Lung (tissue), 12 donors: ENCODE measurements around the gene COL4A1. TPM values are rescaled to one million over a fixed set of nuclear protein-coding genes. Genes with fewer than 3 reads are reported as not detected.
A peak's percentile ranks its signal among the peaks of the same experiment; 100 is the strongest.

Experiments used
- ATAC-seq: fragments of 200-7000 bp; cut with Tn5 transposase; one replicate; pipeline ENCODE4 v1.9.1; 2020; ENCODE audit warnings: moderate number of reproducible peaks; ENCODE audit not compliant: insufficient read depth, low FRiP score
- DNase-seq, 3 donors: peaks; one replicate each; pipeline ENCODE4 v3.0.0-alpha.2; 2013 to 2017
- H3K27ac ChIP-seq, 2 donors: one replicate each; pipeline ENCODE4 v1.5.1; 2013; ENCODE audit warnings: mild to moderate bottlenecking in 2 of 2, moderate library complexity in 2 of 2, control low read depth in 1 of 2, inconsistent platforms in 1 of 2, low read depth in 1 of 2, low read length in 1 of 2
- H3K27me3 ChIP-seq, 3 donors: one replicate each; pipeline ENCODE4 v1.5.1; 2013; ENCODE audit warnings: low read length in 2 of 3; ENCODE audit not compliant: control insufficient read depth in 3 of 3, insufficient read depth in 3 of 3
- H3K36me3 ChIP-seq, 4 donors: one replicate each; pipeline ENCODE4 v1.5.1; 2013; ENCODE audit warnings: low read length in 4 of 4, mild to moderate bottlenecking in 1 of 4, moderate library complexity in 1 of 4; ENCODE audit not compliant: control insufficient read depth in 4 of 4, insufficient read depth in 4 of 4
- H3K4me1 ChIP-seq, 5 donors: one replicate each; pipeline ENCODE4 v1.5.1; 2013; ENCODE audit warnings: low read length in 5 of 5, mild to moderate bottlenecking in 2 of 5, moderate library complexity in 1 of 5; ENCODE audit not compliant: control insufficient read depth in 5 of 5, insufficient read depth in 5 of 5
- H3K4me3 ChIP-seq: one replicate; pipeline ENCODE4 v1.5.1; 2013; ENCODE audit warnings: mild to moderate bottlenecking, control low read depth, moderate library complexity
- H3K9ac ChIP-seq, 2 donors: one replicate each; pipeline ENCODE4 v1.5.1; 2013; ENCODE audit warnings: low read length in 2 of 2, control low read depth in 1 of 2; ENCODE audit not compliant: insufficient read depth in 1 of 2
- H3K9me3 ChIP-seq, 4 donors: one replicate each; pipeline ENCODE4 v1.5.1; 2013; ENCODE audit warnings: low read length in 3 of 4, mild to moderate bottlenecking in 1 of 4, moderate library complexity in 1 of 4; ENCODE audit not compliant: control insufficient read depth in 4 of 4, insufficient read depth in 3 of 4
- CTCF ChIP-seq: IDR thresholded peaks from 2 replicates; pipeline ENCODE4 v1.5.1; 2012; ENCODE audit warnings: mild to moderate bottlenecking; ENCODE audit errors: control extremely low read depth, extremely low read depth
- WGBS, 2 donors: extraction: QIAGEN DNeasy Blood & Tissue Kit; methylation state at CpG; one replicate each; pipeline ENCODE4 v1.1.7; 2013; 5-methylcytosine and 5-hydroxymethylcytosine counted together
- polyA plus RNA-seq, 2 donors: library from polyadenylated mRNA; stranded (reverse); fragments of 200-250 nt; gene quantifications; one replicate each; pipeline ENCODE4 v1.2.1, GENCODE V29; 2013
- total RNA-seq, 2 donors: library from RNA; depleted of rRNA in 1 of 2; stranded (reverse); fragments of >200 nt in 1 of 2; gene quantifications; one replicate each; pipeline ENCODE4 v1.2.1, GENCODE V29; 2014 to 2021
- donor health status: control.
- donor health status: control.
- donor health status: Bipolar disorder and iron deficiency.
- donor health status: healthy.
- donor health status: DM: yes; HTN: yes; CAD: no.

The COL4A1 gene
- total and polyA plus RNA-seq, 4 donors, result 114 to 1,051 (median 318) TPM

GRCh38 chr13:110234532-110234931 is 72.4 kb downstream of the COL4A1 start:
- peaks cover 8 to 57% (median 42%) of the 10 kb centered on the region in 5 donors for H3K4me1 ChIP-seq
- H3K27ac ChIP-seq, result peak overlapping the region in 1 of 2 donors; percentile 85
- no peak for TF ChIP-seq CTCF
- DNase-seq (no peak), ATAC-seq (no peak)
- peaks cover 0 to 4% (median 2%) of the 10 kb centered on the region in 4 donors for H3K36me3 ChIP-seq
- WGBS, 2 donors, result 67 to 79% methylated on average over 7 of the region's 7 CpGs
- no peaks in the 10 kb centered on the region for H3K9me3 ChIP-seq
- no peak overlapping the region for H3K4me3 ChIP-seq
- no peak overlapping the region for H3K9ac ChIP-seq
- H3K27me3 ChIP-seq, result no peaks in the 10 kb centered on the region

GRCh38 chr13:110233951-110234280 is 73.0 kb downstream of the COL4A1 start:
- Histone ChIP-seq H3K9me3 (no peaks in the 10 kb centered on the region), H3K4me1 (peaks cover 8 to 51% (median 37%) of the 10 kb centered on the region in 5 donors), H3K9ac (no peak overlapping the region), H3K27ac (peak overlapping the region; percentile 55 to 85), H3K4me3 (no peak overlapping the region), H3K27me3 (no peaks in the 10 kb centered on the region), H3K36me3 (peaks cover 0 to 4% (median 2%) of the 10 kb centered on the region in 4 donors)
- WGBS, 2 donors, result 49 to 58% methylated on average over 3 of the region's 3 CpGs
- TF ChIP-seq CTCF, result no peak
- peak in 1 of 3 donors; percentile 29 for DNase-seq
- no peak for ATAC-seq

- no peaks in the 10 kb centered on the region for H3K9me3 ChIP-seq
- H3K27me3 ChIP-seq, result no peaks in the 10 kb centered on the region
- DNase-seq (peak in 2 of 3 donors; percentile 74 to 83), ATAC-seq (no peak)
- no peak overlapping the region for H3K4me3 ChIP-seq
- peaks cover 0 to 4% (median 2%) of the 10 kb centered on the region in 4 donors for H3K36me3 ChIP-seq
- peak overlapping the region in 1 of 2 donors; percentile 65 for H3K9ac ChIP-seq
- peaks cover 8 to 45% (median 33%) of the 10 kb centered on the region in 5 donors for H3K4me1 ChIP-seq
- 53 to 63% methylated on average over 20 of the region's 20 CpGs for WGBS, 2 donors
- TF ChIP-seq CTCF, result no peak
- peak overlapping the region; percentile 55 to 85 for H3K27ac ChIP-seq
Measured at GRCh38 chr13:110233181-110233950, 73.6 kb downstream of the COL4A1 start.
